ENCODE results near the gene LRRC71. TPM values are rescaled to one million over a fixed set of nuclear protein-coding genes. Genes with fewer than 3 reads are reported as not detected.

Gene LRRC71
- total and polyA plus RNA-seq, 10 of the 15 experiments (the other 5 are each of a cell fraction or from before 2014, with no cell fraction given) = not detected

DNA sequence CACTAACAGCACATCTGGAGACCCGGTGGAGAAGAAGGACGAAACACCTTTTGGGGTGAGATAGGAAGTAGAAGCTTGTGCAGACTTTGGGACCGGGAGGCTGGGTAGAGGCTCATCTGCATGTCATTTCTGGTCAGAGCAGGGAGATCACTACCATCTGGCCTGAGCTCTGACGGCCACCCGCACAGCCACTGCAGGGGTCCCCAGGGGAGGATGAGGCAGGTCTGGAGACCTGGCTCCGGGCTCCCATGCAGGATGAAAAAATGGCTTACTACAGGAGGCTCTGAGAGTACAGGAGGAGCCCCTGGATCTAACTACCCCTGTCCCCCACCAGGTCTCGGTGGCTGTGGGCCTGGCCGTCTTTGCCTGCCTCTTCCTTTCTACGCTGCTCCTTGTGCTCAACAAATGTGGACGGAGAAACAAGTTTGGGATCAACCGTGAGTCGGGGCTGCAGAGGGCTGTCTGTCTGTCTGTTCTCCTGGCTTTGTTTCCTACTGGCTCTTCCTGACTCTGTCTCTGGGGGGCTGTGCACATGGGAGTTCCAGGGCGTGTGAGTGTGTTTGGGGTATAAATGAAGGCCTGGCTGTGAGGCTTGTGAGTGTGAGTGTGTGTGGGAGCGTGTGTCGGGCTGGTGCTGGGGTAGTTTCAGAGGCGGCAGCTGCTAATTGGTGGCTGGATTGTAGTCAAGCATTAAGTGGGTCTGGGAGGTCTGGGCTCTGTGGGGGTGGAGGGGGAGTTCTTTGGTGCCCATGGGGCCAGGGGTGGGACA lies 45.7 kb upstream of the LRRC71 start:
- H3K79me2 ChIP-seq (ENCODE audit: control insufficient read depth, insufficient read depth, low read length) = no peaks in the 10 kb centered on the region
- SMC1A ChIA-PET (ENCODE audit: uncharacterized antibody, unreplicated experiment) = no interaction called here
- no peak overlapping the region for H3K4me3 ChIP-seq
- no peaks in the 10 kb centered on the region for H4K20me1 ChIP-seq (ENCODE audit: control insufficient read depth, insufficient read depth)
- no peaks in the 10 kb centered on the region for H3K9me3 ChIP-seq (replicated peaks; ENCODE audit: control insufficient read depth, insufficient read depth, low read length)
- TF ChIP-seq, protein P1, sequence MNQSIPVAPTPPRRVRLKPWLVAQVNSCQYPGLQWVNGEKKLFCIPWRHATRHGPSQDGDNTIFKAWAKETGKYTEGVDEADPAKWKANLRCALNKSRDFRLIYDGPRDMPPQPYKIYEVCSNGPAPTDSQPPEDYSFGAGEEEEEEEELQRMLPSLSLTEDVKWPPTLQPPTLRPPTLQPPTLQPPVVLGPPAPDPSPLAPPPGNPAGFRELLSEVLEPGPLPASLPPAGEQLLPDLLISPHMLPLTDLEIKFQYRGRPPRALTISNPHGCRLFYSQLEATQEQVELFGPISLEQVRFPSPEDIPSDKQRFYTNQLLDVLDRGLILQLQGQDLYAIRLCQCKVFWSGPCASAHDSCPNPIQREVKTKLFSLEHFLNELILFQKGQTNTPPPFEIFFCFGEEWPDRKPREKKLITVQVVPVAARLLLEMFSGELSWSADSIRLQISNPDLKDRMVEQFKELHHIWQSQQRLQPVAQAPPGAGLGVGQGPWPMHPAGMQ (IDR thresholded peaks at IDR 0.05; ENCODE audit: borderline replicate concordance) = no peak
- TF ChIP-seq, protein P2, sequence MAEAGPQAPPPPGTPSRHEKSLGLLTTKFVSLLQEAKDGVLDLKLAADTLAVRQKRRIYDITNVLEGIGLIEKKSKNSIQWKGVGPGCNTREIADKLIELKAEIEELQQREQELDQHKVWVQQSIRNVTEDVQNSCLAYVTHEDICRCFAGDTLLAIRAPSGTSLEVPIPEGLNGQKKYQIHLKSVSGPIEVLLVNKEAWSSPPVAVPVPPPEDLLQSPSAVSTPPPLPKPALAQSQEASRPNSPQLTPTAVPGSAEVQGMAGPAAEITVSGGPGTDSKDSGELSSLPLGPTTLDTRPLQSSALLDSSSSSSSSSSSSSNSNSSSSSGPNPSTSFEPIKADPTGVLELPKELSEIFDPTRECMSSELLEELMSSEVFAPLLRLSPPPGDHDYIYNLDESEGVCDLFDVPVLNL (IDR thresholded peaks at IDR 0.05; ENCODE audit: low read depth, low read length) = no peak
- TF ChIP-seq IKZF1 (conservative IDR thresholded peaks at IDR 0.05) (no peak), ZNF384 (IDR thresholded peaks at IDR 0.05; ENCODE audit: borderline replicate concordance, low read depth, low read length) (no peak), ZNF24 (IDR thresholded peaks at IDR 0.05) (no peak), NFIC (IDR thresholded peaks at IDR 0.05; ENCODE audit: low read depth, low read length) (no peak)
- DNase-seq (ENCODE audit: low read depth, low spot score) = no peak
- intact Hi-C loops (cut with micrococcal nuclease; ENCODE audit: unreplicated experiment) (no loop called here), in situ Hi-C loops (cut with MboI) (no loop called here)
- FAIRE-seq = no peak
- H3K9ac ChIP-seq (ENCODE audit: control insufficient read depth, insufficient read depth, low read length) = no peak overlapping the region
- H2AFZ ChIP-seq (ENCODE audit: control insufficient read depth, low read depth, low read length) = no peak overlapping the region
- H3K36me3 ChIP-seq (ENCODE audit: control insufficient read depth in 2 of 2, insufficient read depth in 2 of 2, low read length in 1 of 2) = no peaks in the 10 kb centered on the region
- 47% methylated on average over 16 of the region's 16 CpGs for WGBS (ENCODE audit: insufficient coverage, insufficient replicate concordance, low lambda C conversion rate, missing lambda C conversion rate)
- CTCF ChIA-PET = interaction anchor here (0.6 to 2.3 kb wide), 5 partner anchors 13 to 217 kb away, joined by 3 to 6 read pairs (median 5); no protein-coding TSS in a partner anchor
- no TSS peak for BruUV-seq (replicated peaks)
- H3K27me3 ChIP-seq (replicated peaks in 1 of 2; ENCODE audit: control insufficient read depth in 2 of 2, insufficient read depth in 2 of 2, low read length in 1 of 2) = peaks cover 0 to 8% of the 10 kb centered on the region in 2 experiments; a peak in 3 of 4 replicates
- H3K4me2 ChIP-seq (ENCODE audit: control insufficient read depth, insufficient read depth) = no peak overlapping the region
- POLR2A ChIA-PET = no interaction called here
- peak; percentile 18; the same call in 2 of the 3 replicates for ATAC-seq
- no peak overlapping the region for H3K27ac ChIP-seq (ENCODE audit: control insufficient read depth, insufficient read depth)
- RAD21 ChIA-PET (ENCODE audit: unreplicated experiment) = no interaction called here
- no peaks in the 10 kb centered on the region for H3K4me1 ChIP-seq (ENCODE audit: control insufficient read depth, insufficient read depth, low read length)

Measured in GM12878 (cell line).